Subcutaneous preadipocyte (primary cell): Measurements from ENCODE around the gene CAP2. TPM values are rescaled to one million over a fixed set of nuclear protein-coding genes. Genes with fewer than 3 reads are reported as not detected.

Source experiments
- small RNA-seq: library from RNA; depleted of rRNA; stranded (forward); fragments of <200 nt; gene quantifications from one replicate; pipeline ENCODE3, GENCODE V24; 2012
- total RNA-seq: library from RNA; depleted of rRNA; stranded (reverse); fragments of >200 nt; gene quantifications from 2 replicates; pipeline ENCODE4 v1.2.3, GENCODE V29; 2012

Gene CAP2
- 0.20 TPM in 1 of 2 replicates, not detected in the other for total RNA-seq

GRCh38 chr6:17392978-17393891, at the start of gene CAP2:
Gene CAP2 (plus strand): TSS chr6:17393595. CDS start chr6:17421556, 27,961 bp downstream.

GRCh38 chr6:17599877-17600526, 206.6 kb downstream of the CAP2 start, which contains the start of gene FAM8A1:
Gene FAM8A1 (plus strand): TSS chr6:17600302. CDS start chr6:17600410, 108 bp downstream.

Small RNAs within 50 kb of the gene (small RNA-seq; reads per million reads assigned to genes)
- gene SUMO2P13 = not detected

Other genes with a start within 250 kb of the CAP2 start
- gene RBM24, start 112.2 kb upstream of the CAP2 start, total RNA-seq = 0.59 TPM in 1 of 2 replicates, not detected in the other
- gene FAM8A1, start 206.7 kb downstream of the CAP2 start, total RNA-seq = 15.4 and 16.5 TPM in 2 replicates